GM12874 (cell line): ENCODE results near the gene CCDC88B.

Experiments
- TF ChIP-seq, protein P1 (sequence below): IDR thresholded peaks from 2 replicates; pipeline ENCODE4 v1.5.1; 2011; ENCODE audit warnings: low read depth, mild to moderate bottlenecking, control low read depth, low read length, moderate library complexity; ENCODE audit not compliant: insufficient read depth

The CCDC88B gene

DNA sequence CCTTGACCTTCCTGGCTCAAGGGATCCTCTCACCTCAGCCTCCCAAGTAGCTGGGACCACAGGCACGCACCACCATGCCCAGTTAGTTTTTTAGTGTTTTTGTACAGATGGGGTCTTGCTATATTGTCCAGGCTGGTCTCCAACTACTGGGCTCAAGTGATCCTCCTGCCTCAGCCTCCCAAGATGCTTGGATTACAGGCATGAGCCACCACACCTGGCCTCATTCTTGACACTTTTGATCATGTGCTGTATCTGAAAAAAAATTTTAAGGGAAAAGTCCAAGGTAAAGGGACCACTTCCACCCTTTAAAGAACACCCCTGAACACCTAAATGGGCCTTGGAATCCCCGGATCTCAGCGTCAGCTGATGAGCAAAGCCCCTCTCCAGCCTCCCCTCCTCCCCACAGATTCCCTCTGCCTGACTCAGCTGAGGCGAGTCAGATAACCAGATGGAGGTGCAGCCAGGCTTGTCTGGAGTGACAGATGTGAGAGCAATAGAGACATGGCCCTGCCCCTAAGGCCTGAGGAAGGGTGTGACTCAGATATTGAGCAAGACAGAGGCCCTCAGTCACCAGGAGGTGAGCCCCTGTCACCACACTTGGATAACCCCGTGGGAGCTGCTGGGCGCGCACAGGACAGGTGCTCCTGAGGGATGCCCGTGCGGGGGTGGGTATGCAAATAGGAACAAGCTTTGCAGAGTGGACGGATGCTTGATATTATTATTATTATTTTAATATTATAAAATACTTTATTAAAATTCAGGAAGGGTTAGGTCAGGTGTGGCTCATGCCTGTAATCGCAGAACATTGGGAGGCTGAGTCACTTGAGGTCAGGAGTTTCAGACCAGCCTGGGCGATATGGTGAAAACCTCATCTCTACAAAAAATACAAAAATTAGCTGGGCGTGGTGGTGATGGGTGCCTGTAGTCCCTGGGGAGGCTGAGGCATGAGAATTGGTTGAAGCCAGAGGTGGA is 5.0 kb upstream of the CCDC88B start:
- TF ChIP-seq, protein P1, sequence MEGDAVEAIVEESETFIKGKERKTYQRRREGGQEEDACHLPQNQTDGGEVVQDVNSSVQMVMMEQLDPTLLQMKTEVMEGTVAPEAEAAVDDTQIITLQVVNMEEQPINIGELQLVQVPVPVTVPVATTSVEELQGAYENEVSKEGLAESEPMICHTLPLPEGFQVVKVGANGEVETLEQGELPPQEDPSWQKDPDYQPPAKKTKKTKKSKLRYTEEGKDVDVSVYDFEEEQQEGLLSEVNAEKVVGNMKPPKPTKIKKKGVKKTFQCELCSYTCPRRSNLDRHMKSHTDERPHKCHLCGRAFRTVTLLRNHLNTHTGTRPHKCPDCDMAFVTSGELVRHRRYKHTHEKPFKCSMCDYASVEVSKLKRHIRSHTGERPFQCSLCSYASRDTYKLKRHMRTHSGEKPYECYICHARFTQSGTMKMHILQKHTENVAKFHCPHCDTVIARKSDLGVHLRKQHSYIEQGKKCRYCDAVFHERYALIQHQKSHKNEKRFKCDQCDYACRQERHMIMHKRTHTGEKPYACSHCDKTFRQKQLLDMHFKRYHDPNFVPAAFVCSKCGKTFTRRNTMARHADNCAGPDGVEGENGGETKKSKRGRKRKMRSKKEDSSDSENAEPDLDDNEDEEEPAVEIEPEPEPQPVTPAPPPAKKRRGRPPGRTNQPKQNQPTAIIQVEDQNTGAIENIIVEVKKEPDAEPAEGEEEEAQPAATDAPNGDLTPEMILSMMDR = no peak

DNA sequence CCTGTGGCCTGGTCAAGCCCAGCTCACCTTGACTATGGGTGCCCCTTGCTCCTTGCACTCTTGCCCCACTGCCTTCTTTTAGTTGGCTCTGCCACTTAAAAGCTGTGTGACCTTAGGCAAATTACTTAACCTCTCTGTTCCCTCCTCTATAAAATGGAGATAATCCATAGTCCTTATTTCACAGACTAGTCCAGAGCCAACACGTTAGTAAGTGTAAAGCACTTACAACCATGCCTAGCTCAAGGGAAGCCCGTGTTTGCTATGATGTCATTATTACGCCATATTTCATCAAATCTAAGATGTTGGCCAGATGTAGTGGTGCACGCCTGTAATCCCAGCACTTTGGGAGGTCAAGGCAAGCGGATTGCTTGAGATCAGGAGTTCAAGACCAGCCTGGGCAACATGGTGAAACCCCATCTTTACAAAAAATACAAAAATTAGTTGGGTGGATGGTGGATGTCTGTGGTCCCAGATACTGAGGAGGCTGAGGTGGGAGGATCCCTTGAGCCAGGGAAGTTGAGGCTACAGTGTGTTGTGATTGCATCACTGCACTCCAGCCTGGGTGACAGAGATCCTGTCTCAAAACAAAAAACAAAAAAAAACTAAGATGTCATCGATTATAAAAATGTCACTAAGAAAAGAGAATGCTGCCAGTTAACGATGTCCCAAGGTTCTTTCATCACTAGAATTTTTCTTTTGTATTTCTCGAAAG is 2.3 kb upstream of the CCDC88B start:
- TF ChIP-seq, protein P1 = no peak

DNA sequence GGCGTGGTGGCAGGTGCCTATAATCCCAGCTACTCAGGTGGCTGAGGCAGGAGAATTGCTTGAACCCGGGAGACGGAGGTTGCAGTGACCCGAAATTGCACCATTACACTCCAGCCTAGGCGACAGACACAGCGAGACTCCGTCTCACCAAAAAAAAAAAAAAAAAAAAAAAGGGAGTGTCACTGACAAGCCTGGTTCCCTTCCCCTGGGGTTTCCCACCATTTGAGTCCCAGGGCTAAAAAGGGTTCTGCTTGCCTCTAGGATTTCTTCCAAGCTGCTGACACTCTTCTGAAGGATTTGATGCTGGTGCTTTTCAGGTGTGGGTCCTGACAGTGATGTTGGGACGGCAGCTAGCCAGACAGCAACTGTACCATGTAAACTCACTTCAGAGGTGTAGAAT is 1.3 kb upstream of the CCDC88B start:
- TF ChIP-seq, protein P1 = no peak

DNA sequence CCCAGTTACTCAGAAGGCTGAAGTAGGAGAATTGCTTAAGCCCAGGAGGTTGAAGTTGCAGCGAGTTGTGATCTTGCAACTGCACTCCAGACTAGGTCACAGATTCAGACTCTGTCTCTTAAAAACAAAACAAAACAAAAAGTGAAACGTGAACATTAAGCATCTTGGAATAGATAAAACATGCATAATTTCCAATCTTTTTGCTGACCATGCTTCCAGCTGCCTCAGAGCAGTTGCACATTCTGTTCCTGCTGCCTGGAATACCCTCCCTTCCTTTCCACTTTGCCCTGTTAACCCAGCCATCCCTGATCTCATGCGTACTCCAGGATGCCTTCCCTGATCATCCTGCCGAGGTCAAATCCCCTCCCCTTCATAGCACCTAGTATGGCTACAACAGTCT is 718 bp upstream of the CCDC88B start:
- TF ChIP-seq, protein P1 = no peak

DNA sequence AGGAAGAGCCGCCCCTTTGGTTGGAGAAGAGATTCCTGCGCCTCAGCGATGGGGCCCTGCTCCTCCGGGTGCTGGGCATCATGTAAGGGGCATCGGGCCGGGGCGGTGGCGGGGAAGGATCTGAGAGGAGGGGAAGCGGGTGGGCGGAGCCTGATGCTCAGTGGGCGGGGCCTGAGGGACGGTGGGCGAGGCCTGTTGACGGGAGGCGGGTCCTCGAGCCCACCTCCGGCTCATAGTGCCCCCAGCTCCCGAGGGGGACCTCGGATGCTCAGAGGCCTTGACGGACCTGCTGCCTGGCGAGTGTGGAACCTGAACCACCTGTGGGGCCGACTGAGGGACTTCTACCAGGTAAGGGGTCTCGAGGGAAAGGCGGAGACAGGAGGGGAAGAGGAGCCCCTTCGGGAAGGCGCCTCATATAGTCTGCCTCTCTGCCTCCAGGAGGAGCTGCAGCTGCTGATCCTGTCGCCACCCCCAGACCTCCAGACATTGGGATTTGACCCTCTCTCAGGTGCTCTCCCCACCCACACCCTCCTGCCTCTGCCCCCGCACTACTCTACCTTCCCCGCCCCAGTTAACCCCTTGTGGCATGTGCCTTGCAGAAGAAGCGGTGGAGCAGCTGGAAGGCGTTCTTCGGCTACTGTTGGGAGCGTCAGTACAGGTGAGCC is 799 bp downstream of the CCDC88B start:
- TF ChIP-seq, protein P1 = no peak

DNA sequence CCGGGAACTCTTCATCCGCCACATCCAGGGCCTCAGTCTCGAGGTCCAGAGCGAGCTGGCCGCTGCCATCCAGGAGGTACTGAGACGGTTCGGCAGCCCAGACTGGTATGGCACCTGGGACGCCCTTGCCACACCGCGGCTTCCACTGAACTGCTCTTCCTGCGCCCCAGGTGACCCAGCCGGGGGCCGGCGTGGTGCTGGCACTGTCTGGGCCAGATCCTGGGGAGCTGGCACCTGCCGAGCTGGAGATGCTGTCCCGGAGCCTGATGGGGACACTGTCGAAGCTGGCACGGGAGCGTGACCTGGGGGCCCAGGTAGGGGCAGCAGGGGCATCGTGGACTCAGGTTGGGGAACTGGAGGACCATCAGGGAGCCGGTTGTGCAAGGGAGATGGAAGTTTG is 1.4 kb downstream of the CCDC88B start:
- TF ChIP-seq, protein P1 = no peak
